ENCODE measurements around the gene ZNF138. TPM values are rescaled to one million over a fixed set of nuclear protein-coding genes. Genes with fewer than 3 reads are reported as not detected.
A peak's percentile ranks its signal among the peaks of the same experiment; 100 is the strongest.

The ZNF138 gene
- polyA plus RNA-seq, 6 donors from 2014 or later: 12.9 to 24.5 (median 21.6) TPM

- ATAC-seq (ENCODE audit: low read depth in 2 of 2): no peak
- H3K36me3 Mint-ChIP-seq: peaks cover 0 to 9% of the 10 kb centered on the region in 2 donors
- peaks cover 2 to 18% (median 14%) of the 10 kb centered on the region in 7 donors for H3K9me3 Mint-ChIP-seq
- H3K4me3 Mint-ChIP-seq: peak overlapping the region in 1 of 8 donors; percentile 68
- peaks cover 10 to 26% (median 14%) of the 10 kb centered on the region in 3 donors for H3K27me3 Mint-ChIP-seq
- DNase-seq: no peak
- H3K4me1 Mint-ChIP-seq: peaks cover 4 to 6% (median 6%) of the 10 kb centered on the region in 3 donors
- peak overlapping the region in 1 of 6 donors; percentile 91 for H3K27ac Mint-ChIP-seq
Measured at GRCh38 chr7:64872351-64873154, 78.3 kb downstream of the ZNF138 start.

DNA sequence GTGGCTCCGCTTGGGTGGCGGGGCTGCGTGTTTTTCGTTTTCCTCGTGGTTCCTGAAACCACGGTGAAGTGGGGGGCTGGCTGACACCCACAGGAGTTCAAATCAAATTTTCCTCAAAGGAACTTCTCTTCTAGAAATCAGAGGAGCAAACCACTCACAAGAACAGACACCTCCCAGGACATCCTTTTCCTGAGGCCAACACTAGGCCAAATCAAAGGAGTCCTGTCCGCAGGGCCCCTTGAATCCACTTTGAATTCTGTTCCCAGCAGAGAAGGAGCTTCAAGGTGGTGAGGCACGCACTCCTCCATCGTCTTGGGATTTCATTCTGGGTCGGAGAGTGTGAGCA lies 78.9 kb downstream of the ZNF138 start:
- peak overlapping the region in 1 of 8 donors; percentile 68 for H3K4me3 Mint-ChIP-seq
- DNase-seq (no peak), ATAC-seq (ENCODE audit: low read depth in 2 of 2) (no peak)
- H3K4me1 Mint-ChIP-seq: peaks cover 4 to 11% (median 10%) of the 10 kb centered on the region in 3 donors
- peaks cover 0 to 9% of the 10 kb centered on the region in 2 donors for H3K36me3 Mint-ChIP-seq
- H3K9me3 Mint-ChIP-seq: peaks cover 2 to 19% (median 14%) of the 10 kb centered on the region in 7 donors
- peaks cover 12 to 31% (median 15%) of the 10 kb centered on the region in 3 donors for H3K27me3 Mint-ChIP-seq
- no peak overlapping the region for H3K27ac Mint-ChIP-seq

DNA sequence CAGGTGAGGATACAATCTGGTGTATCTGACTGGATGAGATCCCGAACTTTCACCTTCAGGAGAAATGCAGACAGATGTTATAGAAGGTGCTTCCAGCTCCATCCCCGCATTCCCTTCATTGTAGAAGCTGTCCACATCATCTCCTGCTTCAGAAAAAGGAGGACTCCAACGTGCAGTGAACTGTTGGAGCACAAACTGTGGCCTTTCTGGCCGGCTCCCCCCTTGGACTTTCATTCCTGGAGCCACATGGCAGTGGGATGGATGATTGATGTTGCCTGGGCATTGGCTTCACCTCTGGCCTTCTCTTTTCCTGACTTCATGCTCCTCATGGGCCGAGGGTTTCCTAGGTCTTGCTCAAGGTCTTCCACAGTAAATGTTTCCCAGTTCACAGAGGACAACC lies 79.3 kb downstream of the ZNF138 start:
- peaks cover 0 to 9% of the 10 kb centered on the region in 2 donors for H3K36me3 Mint-ChIP-seq

GRCh38 chr7:64874114-64874513 lies 79.9 kb downstream of the ZNF138 start:
- Mint-ChIP-seq H3K9me3 (peaks cover 2 to 25% (median 13%) of the 10 kb centered on the region in 7 donors), H3K27ac (no peak overlapping the region), H3K27me3 (peaks cover 19 to 35% (median 23%) of the 10 kb centered on the region in 3 donors), H3K4me3 (no peak overlapping the region), H3K4me1 (peaks cover 4 to 11% (median 10%) of the 10 kb centered on the region in 3 donors), H3K36me3 (peaks cover 0 to 15% of the 10 kb centered on the region in 2 donors)
- DNase-seq (no peak), ATAC-seq (ENCODE audit: low read depth in 2 of 2) (no peak)

More for the DNA sequence above, 79.3 kb downstream of the ZNF138 start:
- DNase-seq (no peak), ATAC-seq (ENCODE audit: low read depth in 2 of 2) (no peak)
- peaks cover 2 to 21% (median 13%) of the 10 kb centered on the region in 7 donors for H3K9me3 Mint-ChIP-seq
- H3K4me3 Mint-ChIP-seq: no peak overlapping the region
- no peak overlapping the region for H3K27ac Mint-ChIP-seq
- peaks cover 13 to 31% (median 17%) of the 10 kb centered on the region in 3 donors for H3K27me3 Mint-ChIP-seq
- peaks cover 4 to 11% (median 10%) of the 10 kb centered on the region in 3 donors for H3K4me1 Mint-ChIP-seq

DNA sequence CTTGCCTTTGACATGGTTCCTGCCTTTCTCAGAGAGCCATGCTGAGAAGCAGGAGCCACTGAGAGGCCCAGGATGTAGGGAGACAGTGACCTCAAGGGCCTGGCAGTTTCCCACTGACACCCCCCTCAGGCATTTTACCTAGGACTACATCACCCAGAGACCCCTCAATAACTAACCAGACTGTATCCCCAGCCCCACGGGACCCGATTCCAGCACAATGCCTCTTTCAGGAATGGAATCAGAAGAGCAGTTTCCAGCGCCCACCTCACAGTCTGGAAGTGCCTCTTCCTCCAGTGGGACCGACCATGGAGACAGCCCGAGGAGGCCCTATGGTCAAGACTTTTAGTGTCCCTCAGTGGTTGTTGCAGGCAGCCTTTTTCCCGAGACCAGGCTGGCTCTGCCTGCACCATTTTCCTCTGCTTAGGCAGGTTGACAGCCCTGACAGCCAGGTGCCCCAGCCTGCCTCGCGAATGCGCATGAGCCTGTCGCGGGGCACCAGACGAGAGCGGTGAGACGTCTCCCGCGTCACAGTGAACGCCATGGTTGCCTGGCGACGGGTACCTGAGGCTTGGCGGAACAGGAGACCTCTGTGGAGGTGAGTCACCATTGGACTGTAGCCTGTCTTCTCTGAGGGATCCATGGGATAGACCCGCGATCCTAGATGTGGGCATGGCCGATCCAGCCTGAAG lies 80.5 kb downstream of the ZNF138 start:
- peaks cover 0 to 16% of the 10 kb centered on the region in 2 donors for H3K36me3 Mint-ChIP-seq
- DNase-seq (no peak), ATAC-seq (ENCODE audit: low read depth in 2 of 2) (no peak)
- H3K9me3 Mint-ChIP-seq: peaks cover 2 to 30% (median 13%) of the 10 kb centered on the region in 7 donors
- H3K27me3 Mint-ChIP-seq: peaks cover 23 to 35% (median 26%) of the 10 kb centered on the region in 3 donors
- H3K4me3 Mint-ChIP-seq: no peak overlapping the region
- H3K27ac Mint-ChIP-seq: no peak overlapping the region
- H3K4me1 Mint-ChIP-seq: peaks cover 4 to 11% (median 10%) of the 10 kb centered on the region in 3 donors

GRCh38 chr7:64875258-64875657 lies 81.0 kb downstream of the ZNF138 start:
- DNase-seq (no peak), ATAC-seq (ENCODE audit: low read depth in 2 of 2) (no peak)
- peaks cover 4 to 11% (median 10%) of the 10 kb centered on the region in 3 donors for H3K4me1 Mint-ChIP-seq
- peak overlapping the region in 1 of 8 donors; percentile 24 for H3K4me3 Mint-ChIP-seq
- peaks cover 23 to 35% (median 26%) of the 10 kb centered on the region in 3 donors for H3K27me3 Mint-ChIP-seq
- no peak overlapping the region for H3K27ac Mint-ChIP-seq
- H3K36me3 Mint-ChIP-seq: peaks cover 0 to 16% of the 10 kb centered on the region in 2 donors
- peaks cover 3 to 30% (median 13%) of the 10 kb centered on the region in 7 donors for H3K9me3 Mint-ChIP-seq

DNA sequence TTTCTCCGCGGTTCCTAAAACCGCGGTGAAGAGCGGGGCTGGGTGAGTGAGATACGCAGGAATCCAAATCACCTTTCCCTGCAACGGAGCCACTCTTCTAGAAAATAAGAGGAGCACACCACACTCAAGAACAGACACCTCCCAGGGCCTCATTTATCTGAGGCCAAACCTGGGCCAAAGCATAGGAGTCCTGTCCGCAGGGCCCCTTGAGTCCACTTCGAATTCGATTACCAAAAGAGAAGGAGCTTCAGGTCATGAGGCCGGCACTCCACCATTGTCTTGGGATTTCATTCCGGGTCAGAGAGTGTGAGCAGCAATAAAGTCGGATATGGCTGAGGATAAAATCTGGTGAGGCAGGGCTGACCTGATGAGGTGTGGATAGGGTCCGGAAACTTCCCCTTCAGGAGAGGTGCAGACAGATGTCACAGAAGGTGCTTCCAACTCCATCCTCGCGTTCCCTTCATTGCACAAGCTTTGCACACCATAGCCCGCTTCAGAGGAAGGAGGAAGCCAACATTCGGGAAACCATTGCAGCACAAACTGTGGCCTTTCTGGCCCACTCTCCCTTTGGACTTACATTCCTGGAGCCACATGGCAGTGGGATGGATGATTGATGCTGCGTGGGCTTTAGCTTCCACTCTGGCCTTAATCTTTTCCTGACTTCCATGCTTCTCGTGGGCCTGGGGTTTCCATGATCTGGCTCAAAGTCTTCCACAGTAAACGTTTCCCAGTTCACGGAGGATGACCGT lies 81.6 kb downstream of the ZNF138 start:
- Mint-ChIP-seq H3K4me3 (peak overlapping the region in 1 of 8 donors; percentile 24), H3K27ac (peak overlapping the region in 1 of 6 donors; percentile 35), H3K4me1 (peaks cover 4 to 11% (median 10%) of the 10 kb centered on the region in 3 donors), H3K27me3 (peaks cover 23 to 39% (median 26%) of the 10 kb centered on the region in 3 donors), H3K36me3 (peaks cover 0 to 16% of the 10 kb centered on the region in 2 donors), H3K9me3 (peaks cover 0 to 30% (median 13%) of the 10 kb centered on the region in 7 donors)
- no peak for DNase-seq
- no peak for ATAC-seq (ENCODE audit: low read depth in 2 of 2)

DNA sequence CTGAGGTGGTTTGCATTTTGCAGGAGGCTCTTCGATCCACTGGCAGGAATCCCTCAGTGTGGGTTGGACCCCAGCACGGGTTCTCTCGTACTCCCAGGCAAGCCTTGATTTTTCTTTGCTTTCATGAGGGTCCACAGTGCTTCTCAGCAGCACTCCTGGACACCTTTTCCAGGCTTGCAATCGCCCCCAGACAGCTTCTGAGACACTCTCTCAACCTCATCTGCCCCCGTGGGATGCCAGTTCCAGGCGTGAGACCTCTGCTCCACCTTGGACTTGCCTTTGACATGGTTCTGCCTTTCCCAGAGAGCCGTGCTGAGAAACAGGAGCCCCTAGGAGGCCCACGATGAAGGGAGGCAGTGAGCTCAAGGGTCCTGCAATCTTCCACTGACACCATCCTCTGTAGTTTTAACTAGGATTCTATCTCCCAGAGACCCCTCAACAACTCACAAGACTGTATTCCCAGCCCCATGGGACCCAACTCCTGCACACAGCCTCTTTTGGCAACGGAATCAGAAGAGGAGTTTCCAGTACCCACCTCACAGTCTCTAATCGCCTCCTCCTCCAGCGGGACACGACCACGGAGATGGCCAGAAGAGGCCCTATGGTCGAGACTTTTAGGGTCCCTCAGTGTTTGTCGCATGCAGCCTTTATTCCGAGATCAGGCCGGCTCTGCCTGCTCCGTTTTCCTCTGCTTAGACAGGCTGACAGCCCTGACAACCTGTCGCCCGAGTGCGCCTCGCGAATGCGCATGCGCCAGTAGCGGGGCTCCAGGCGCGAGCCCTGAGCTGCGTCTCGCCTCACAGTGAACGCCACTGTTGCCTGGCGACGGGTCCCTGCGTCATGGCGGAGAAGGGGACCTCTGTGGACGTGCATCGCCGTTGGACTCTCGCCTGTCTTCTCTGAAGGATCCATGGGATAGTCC lies 82.8 kb downstream of the ZNF138 start:
- H3K4me3 Mint-ChIP-seq: peak overlapping the region in 7 of 8 donors; percentile 15 to 75 (median 64)
- peaks cover 0 to 22% (median 13%) of the 10 kb centered on the region in 7 donors for H3K9me3 Mint-ChIP-seq
- H3K36me3 Mint-ChIP-seq: peaks cover 0 to 16% of the 10 kb centered on the region in 2 donors
- H3K27ac Mint-ChIP-seq: peak overlapping the region in 1 of 6 donors; percentile 10
- peaks cover 19 to 50% (median 32%) of the 10 kb centered on the region in 3 donors for H3K27me3 Mint-ChIP-seq
- H3K4me1 Mint-ChIP-seq: peaks cover 4 to 11% (median 10%) of the 10 kb centered on the region in 3 donors
- ATAC-seq (ENCODE audit: low read depth in 2 of 2) (peak; percentile 82 to 88), DNase-seq (peak; percentile 32)

GRCh38 chr7:64877714-64878610 lies 83.7 kb downstream of the ZNF138 start:
- Mint-ChIP-seq H3K36me3 (peaks cover 0 to 21% of the 10 kb centered on the region in 2 donors), H3K4me1 (peaks cover 4 to 19% (median 19%) of the 10 kb centered on the region in 3 donors), H3K27me3 (peaks cover 23 to 59% (median 42%) of the 10 kb centered on the region in 3 donors), H3K4me3 (peak overlapping the region in 4 of 8 donors; percentile 41 to 75 (median 70)), H3K27ac (peak overlapping the region in 2 of 6 donors; percentile 10 to 74), H3K9me3 (peaks cover 0 to 22% (median 11%) of the 10 kb centered on the region in 7 donors)
- ATAC-seq (ENCODE audit: low read depth in 2 of 2) (peak; percentile 15 to 24), DNase-seq (no peak)

DNA sequence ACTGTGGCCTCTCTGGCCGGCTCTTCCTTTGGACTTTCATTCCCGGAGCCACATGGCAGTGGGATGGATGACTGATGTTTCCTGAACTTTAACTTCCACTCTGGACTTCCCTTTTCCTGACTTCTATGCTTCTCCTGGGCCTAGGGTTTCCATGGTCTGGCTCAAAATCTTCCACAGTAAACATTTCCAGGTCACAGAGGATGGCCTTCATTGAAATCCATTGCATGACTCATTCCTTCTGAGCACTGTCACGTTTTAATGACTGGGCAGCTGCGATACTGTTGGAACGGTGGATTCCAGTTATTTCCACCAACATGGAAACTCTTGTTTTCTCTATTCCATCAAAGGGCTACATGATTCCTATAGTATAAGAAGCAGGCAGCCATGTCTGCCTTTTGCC lies 84.5 kb downstream of the ZNF138 start:
- ATAC-seq (ENCODE audit: low read depth in 2 of 2): no peak
- DNase-seq: no peak
- Mint-ChIP-seq H3K4me3 (no peak overlapping the region), H3K27ac (no peak overlapping the region), H3K4me1 (peaks cover 4 to 20% (median 19%) of the 10 kb centered on the region in 3 donors), H3K27me3 (peaks cover 30 to 64% (median 48%) of the 10 kb centered on the region in 3 donors), H3K9me3 (peaks cover 0 to 24% (median 9%) of the 10 kb centered on the region in 7 donors), H3K36me3 (peaks cover 0 to 22% of the 10 kb centered on the region in 2 donors)

DNA sequence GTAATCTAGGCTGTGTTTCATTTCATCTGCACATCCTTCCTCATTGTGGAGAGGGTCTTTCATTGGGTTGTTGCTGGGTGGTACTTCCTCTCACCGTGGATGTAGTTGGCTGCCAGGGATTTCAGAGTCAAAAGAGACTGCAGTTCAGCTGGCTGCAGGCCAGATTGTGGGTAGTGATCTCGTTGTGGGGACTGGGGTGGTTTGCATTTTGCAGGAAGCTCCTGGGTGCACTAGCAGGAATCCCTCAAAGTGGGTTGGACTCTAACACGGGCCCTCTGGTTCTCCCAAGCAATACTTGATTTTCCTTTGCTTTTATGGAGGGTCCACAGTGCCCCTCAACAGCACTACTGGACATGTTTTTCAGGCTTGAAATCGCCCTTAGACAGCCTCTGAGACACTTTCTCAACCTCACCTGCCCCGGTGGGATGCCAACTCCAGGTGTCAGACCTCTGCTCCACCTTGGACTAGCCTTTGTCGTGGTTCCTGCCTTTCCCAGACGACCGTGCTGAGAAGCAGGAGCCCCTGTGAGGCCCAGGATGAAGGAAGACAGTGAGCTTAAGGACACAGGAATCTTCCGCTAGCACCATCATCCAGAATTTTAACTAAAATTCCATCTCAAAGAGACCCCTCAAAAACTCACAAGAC lies 85.0 kb downstream of the ZNF138 start:
- Mint-ChIP-seq H3K27ac (no peak overlapping the region), H3K27me3 (peaks cover 35 to 64% (median 50%) of the 10 kb centered on the region in 3 donors), H3K4me1 (peaks cover 4 to 20% (median 19%) of the 10 kb centered on the region in 3 donors), H3K4me3 (peak overlapping the region in 1 of 8 donors; percentile 53), H3K9me3 (peaks cover 0 to 26% (median 12%) of the 10 kb centered on the region in 7 donors), H3K36me3 (peaks cover 4 to 27% of the 10 kb centered on the region in 2 donors)
- ATAC-seq (ENCODE audit: low read depth in 2 of 2) (no peak), DNase-seq (no peak)

Measured in naive B cell (primary cell).